Motor neuron (in vitro differentiated cells): Measurements from ENCODE around the gene CCDC178. TPM values are rescaled to one million over a fixed set of nuclear protein-coding genes. Genes with fewer than 3 reads are reported as not detected.

Experiments
- ATAC-seq, 8 experiments: fragments of 200-7000 bp; cut with Tn5 transposase; replicated peaks in 6 of 8; 2 replicates each; pipeline ENCODE4 v1.8.0; 2021; ENCODE audit warnings: mild to moderate bottlenecking in 8 of 8, moderate library complexity in 8 of 8
- H3K27ac ChIP-seq, 2 donors: fragments of 250-450 bp; sonication (Bioruptor Pico); 2 replicates each; pipeline ENCODE4 v1.9.0; 2021; ENCODE audit warnings: antibody characterized with exemption in 2 of 2, mild to moderate bottlenecking in 2 of 2, moderate library complexity in 1 of 2
- H3K4me1 ChIP-seq, 2 donors: fragments of 250-450 bp; sonication (Bioruptor Pico); replicated peaks in 1 of 2; 2 replicates each; pipeline ENCODE4 v1.6.1; 2021; ENCODE audit warnings: antibody characterized with exemption in 2 of 2, mild to moderate bottlenecking in 2 of 2, moderate library complexity in 1 of 2
- H3K4me3 ChIP-seq, 5 donors: fragments of 250-450 bp; sonication (Bioruptor Pico); 2 replicates each; pipeline ENCODE4 v1.9.0; 2021; ENCODE audit warnings: antibody characterized with exemption in 5 of 5, mild to moderate bottlenecking in 5 of 5, moderate library complexity in 4 of 5
- WGBS, 10 experiments: fragments of 450-650 bp; shearing (Covaris generic); methylation state at CpG; one replicate each; pipeline ENCODE4 v1.0.0; 2022; 5-methylcytosine and 5-hydroxymethylcytosine counted together
- in situ Hi-C, 9 experiments: fragments of 400-800 bp; cut with MboI; loops; one replicate each; pipeline ENCODE4 v1.15.0; 2021; ENCODE audit warnings: low sequenced_read_pairs in 9 of 9, low pct_unique_long_range_greater_than_20kb in 2 of 9; ENCODE audit not compliant: unreplicated experiment in 9 of 9
- total RNA-seq, 8 experiments: library from RNA; unstranded; fragments of 300-600 nt; gene quantifications; 2 replicates each; pipeline versions ENCODE4 v1.2.3 to v1.2.4, GENCODE V29; 2022

The CCDC178 gene
- total RNA-seq, 8 experiments from 2014 or later = 0.09 to 3.0 (median 0.21) TPM; not detected in 3

DNA sequence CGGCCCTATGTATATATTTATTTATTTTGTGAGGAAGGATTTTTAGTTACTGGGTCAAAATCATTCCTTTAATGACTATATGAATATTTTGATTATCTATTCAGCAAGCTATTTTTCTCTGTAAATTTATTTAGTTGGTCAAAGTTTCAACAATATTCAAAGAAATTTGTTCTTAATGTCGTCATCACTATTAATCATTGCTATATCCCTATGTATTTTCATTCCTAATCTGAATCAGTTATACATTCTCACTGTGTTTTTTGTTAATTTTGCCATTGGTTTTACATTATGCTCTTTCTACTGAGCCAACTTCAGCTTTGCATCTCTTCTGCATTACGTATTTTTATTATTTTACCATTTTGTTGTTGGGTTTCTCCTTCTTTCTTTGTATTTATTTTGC lies 105.7 kb downstream of the CCDC178 start:
- no peak for ATAC-seq
- H3K4me1 ChIP-seq = no peaks in the 10 kb centered on the region
- in situ Hi-C loops = no loop called here
- H3K4me3 ChIP-seq = no peak overlapping the region
- whole genome bisulfite sequencing, 10 experiments = 4 to 100% (median 56%) methylated on average over 2 to 3 of the region's 3 CpGs
- H3K27ac ChIP-seq = no peak overlapping the region

DNA sequence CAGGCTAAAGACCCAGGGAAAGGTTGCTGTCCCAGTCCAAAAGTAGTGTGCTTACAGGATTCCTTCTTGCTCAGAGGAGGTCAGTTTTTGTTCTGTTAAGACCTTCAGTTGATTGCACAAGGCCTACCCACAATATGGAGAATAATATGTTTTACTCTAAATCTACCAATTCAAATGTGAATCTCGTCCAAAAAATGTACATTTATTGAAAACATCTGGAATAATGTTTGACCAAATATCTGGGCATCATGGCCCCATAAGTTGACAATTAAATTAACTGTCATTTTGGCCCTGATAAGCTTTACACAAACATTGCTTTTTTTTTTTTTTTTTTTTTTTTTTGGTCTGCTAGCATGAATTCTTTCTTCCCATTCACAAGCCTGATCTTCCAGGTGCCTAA lies 109.8 kb downstream of the CCDC178 start:
- no peak overlapping the region for H3K4me3 ChIP-seq
- ATAC-seq = no peak
- no peaks in the 10 kb centered on the region for H3K4me1 ChIP-seq
- 0 to 63% (median 33%) methylated on average over 1 of the region's 1 CpG; no CpG with 5 or more reads in 3 of the 10 experiments for WGBS, 10 experiments
- no peak overlapping the region for H3K27ac ChIP-seq
- in situ Hi-C loops = no loop called here

DNA sequence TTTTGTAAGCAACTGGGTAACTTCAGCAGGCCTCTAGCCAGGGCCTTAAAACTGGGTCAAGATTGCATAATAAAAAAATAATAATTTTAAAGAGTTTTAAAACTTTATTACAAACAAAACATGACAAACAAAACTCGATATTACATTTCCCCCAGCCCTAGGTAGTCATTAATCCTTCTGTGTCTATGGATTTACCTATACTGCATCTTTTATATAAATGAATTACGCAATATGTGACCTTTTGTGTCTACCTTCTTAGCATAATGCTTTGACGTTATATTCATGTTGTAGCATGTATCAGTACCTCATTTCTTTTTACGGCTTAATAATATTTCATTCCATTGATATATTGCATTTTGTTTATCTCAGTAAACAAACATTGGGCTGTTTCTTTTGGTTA lies 113.5 kb downstream of the CCDC178 start:
- H3K4me3 ChIP-seq = no peak overlapping the region
- 24 to 83% (median 56%) methylated on average over 1 to 4 of the region's 4 CpGs for WGBS, 10 experiments
- no peak for ATAC-seq
- no peaks in the 10 kb centered on the region for H3K4me1 ChIP-seq
- in situ Hi-C loops = no loop called here
- no peak overlapping the region for H3K27ac ChIP-seq

- in situ Hi-C loops = no loop called here
- no peak overlapping the region for H3K4me3 ChIP-seq
- WGBS, 10 experiments = 43 to 80% (median 53%) methylated on average over 1 to 2 of the region's 2 CpGs; no CpG with 5 or more reads in 6 of the 10 experiments
- no peak for ATAC-seq
- H3K4me1 ChIP-seq = no peaks in the 10 kb centered on the region
- H3K27ac ChIP-seq = no peak overlapping the region
Measured at GRCh38 chr18:33317640-33318039, 122.9 kb downstream of the CCDC178 start.

GRCh38 chr18:33316146-33316587 lies 124.4 kb downstream of the CCDC178 start:
- WGBS, 10 experiments = 80 to 98% methylated on average over 2 to 9 of the region's 33 CpGs; no CpG with 5 or more reads in 8 of the 10 experiments
- H3K4me3 ChIP-seq = no peak overlapping the region
- H3K4me1 ChIP-seq = no peaks in the 10 kb centered on the region
- ATAC-seq = no peak
- in situ Hi-C loops = no loop called here
- H3K27ac ChIP-seq = no peak overlapping the region

- in situ Hi-C loops = no loop called here
- no peak overlapping the region for H3K27ac ChIP-seq
- no peak overlapping the region for H3K4me3 ChIP-seq
- ATAC-seq = no peak
- no peaks in the 10 kb centered on the region for H3K4me1 ChIP-seq
- 86% methylated on average over 1 of the region's 1 CpG; no CpG with 5 or more reads in 9 of the 10 experiments for WGBS, 10 experiments
Measured at GRCh38 chr18:33307520-33307919, 133.0 kb downstream of the CCDC178 start.

DNA sequence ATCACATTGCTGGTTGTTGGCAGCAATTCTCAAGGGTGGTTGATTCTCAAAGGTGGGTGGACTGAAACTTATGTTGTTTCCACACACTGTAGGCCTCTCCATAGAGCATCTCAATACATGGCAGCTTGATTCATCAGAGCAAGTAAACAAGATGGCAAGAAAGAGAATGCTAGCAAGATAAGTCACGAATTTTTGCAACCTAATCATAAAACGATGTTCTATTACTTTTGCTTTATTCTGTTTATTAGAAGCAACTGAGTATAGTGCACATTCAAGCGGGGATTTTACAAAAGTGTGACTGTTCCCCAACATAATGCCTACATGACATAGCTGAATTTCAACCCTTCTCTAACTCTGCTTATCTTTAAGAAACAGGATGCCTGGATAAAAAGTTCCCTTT lies 136.2 kb downstream of the CCDC178 start:
- Histone ChIP-seq H3K27ac (no peak overlapping the region), H3K4me1 (no peaks in the 10 kb centered on the region), H3K4me3 (no peak overlapping the region)
- 0 to 100% (median 71%) methylated on average over 1 to 3 of the region's 3 CpGs; no CpG with 5 or more reads in 1 of the 10 experiments for WGBS, 10 experiments
- no peak for ATAC-seq
- in situ Hi-C loops = no loop called here

- Histone ChIP-seq H3K4me3 (no peak overlapping the region), H3K27ac (no peak overlapping the region), H3K4me1 (no peaks in the 10 kb centered on the region)
- peak in 5 of 8 experiments; percentile 64 to 79 (median 72) for ATAC-seq
- WGBS, 10 experiments = 0 to 89% (median 80%) methylated on average over 1 of the region's 1 CpG; no CpG with 5 or more reads in 3 of the 10 experiments
- in situ Hi-C loops = no loop called here
Measured at GRCh38 chr18:33291539-33291938, 149.0 kb downstream of the CCDC178 start.

GRCh38 chr18:33288082-33288716 lies 152.3 kb downstream of the CCDC178 start:
- no peak overlapping the region for H3K27ac ChIP-seq
- H3K4me3 ChIP-seq = no peak overlapping the region
- no peaks in the 10 kb centered on the region for H3K4me1 ChIP-seq
- no peak for ATAC-seq
- 28 to 100% (median 93%) methylated on average over 2 of the region's 3 CpGs; no CpG with 5 or more reads in 1 of the 10 experiments for WGBS, 10 experiments
- in situ Hi-C loops = no loop called here

DNA sequence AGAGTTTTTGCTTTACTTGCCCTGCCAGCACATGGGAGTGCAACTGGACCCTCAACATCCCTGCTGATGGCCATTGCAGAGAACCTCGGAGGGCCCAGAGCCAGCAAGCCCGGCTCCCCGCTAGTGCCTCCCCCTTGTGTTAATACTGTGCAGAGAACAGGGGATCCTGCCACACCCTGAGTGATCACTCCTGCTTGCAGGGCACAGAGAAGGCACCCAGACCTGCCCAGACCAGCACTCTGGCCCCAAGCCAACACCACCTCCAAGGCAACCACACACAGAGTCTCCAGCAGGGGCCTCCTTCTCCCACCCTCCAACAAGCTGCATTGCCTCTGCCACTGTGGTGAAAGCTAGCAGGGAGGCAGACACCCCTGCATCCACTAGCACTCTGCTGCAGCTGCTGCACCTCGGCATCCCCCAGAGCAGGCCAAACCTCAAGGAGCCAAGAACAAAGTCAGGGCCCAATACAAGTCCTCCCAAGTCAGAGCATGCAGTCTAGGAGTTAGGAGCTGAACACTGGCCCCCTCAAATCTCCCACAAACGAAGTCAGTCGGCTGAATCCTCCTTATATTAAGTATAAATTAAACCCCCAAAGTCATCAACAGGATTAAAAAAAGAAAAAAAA lies 157.7 kb downstream of the CCDC178 start:
- WGBS, 10 experiments = 4 to 100% (median 82%) methylated on average over 1 to 6 of the region's 6 CpGs; no CpG with 5 or more reads in 3 of the 10 experiments
- peak in 1 of 8 experiments; percentile 29 for ATAC-seq
- no peaks in the 10 kb centered on the region for H3K4me1 ChIP-seq
- no peak overlapping the region for H3K4me3 ChIP-seq
- in situ Hi-C loops = no loop called here
- no peak overlapping the region for H3K27ac ChIP-seq

GRCh38 chr18:33282142-33282541 lies 158.4 kb downstream of the CCDC178 start:
- no peak overlapping the region for H3K27ac ChIP-seq
- ATAC-seq = no peak
- H3K4me3 ChIP-seq = no peak overlapping the region
- H3K4me1 ChIP-seq = no peaks in the 10 kb centered on the region
- 0 to 91% (median 87%) methylated on average over 2 to 5 of the region's 7 CpGs; no CpG with 5 or more reads in 3 of the 10 experiments for WGBS, 10 experiments
- in situ Hi-C loops = no loop called here

DNA sequence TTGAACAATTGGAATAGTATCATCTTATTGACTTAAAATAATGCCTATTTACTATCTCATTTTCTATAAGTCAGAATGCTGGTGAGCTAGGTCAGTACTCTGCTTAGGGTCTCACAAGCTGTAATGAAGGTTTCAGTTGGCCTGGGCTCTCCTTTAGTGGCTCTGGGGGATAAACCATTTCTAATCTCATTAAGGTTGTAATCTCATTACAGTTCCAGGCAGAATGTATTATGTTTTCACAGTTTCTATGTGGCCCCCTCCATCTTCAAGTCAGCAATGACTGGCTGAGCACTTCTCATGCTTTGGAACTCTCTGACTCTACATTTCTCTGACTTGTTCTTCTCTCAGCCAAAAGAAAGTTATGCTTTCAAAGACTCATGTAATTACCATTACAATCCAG lies 163.1 kb downstream of the CCDC178 start:
- H3K4me1 ChIP-seq = no peaks in the 10 kb centered on the region
- ATAC-seq = peak in 1 of 8 experiments; percentile 23
- in situ Hi-C loops = no loop called here
- H3K27ac ChIP-seq = no peak overlapping the region
- H3K4me3 ChIP-seq = no peak overlapping the region

DNA sequence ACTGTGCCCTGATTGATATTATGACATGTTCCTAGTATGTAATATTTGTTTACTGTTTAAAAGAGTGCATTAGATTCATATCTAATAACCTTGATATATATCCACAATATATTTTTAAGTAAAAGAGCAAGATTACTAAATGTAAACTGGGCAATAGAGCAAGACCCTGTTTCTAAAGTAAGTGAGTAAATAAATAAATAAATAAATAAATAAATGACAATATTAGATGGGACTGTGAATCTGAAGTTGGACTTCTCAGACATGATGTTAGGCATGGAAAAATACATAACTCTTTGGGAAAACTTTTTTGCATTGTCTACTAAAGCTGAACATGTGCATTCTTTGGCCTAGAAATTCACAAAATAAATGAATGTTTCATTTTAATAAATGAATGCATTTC lies 164.7 kb downstream of the CCDC178 start:
- Histone ChIP-seq H3K27ac (no peak overlapping the region), H3K4me3 (no peak overlapping the region), H3K4me1 (no peaks in the 10 kb centered on the region)
- in situ Hi-C loops = no loop called here
- ATAC-seq = no peak

- no peak overlapping the region for H3K4me3 ChIP-seq
- in situ Hi-C loops = loop anchor here in 1 of 9 experiments (25.0 kb wide), 1 partner anchor 108 kb away; no protein-coding TSS in a partner anchor
- WGBS, 10 experiments = 0 to 100% (median 38%) methylated on average over 1 of the region's 1 CpG; no CpG with 5 or more reads in 2 of the 10 experiments
- no peak overlapping the region for H3K27ac ChIP-seq
- H3K4me1 ChIP-seq = no peaks in the 10 kb centered on the region
- no peak for ATAC-seq
Measured at GRCh38 chr18:33270297-33270696, 170.2 kb downstream of the CCDC178 start.
